ENCODE results near the gene OXCT2. TPM values are rescaled to one million over a fixed set of nuclear protein-coding genes. Genes with fewer than 3 reads are reported as not detected.
"Not testable (repeated sequence)": the region's sequence is repeated elsewhere in the genome, so short reads cannot be mapped to it uniquely, and the experiment has no call there.

OXCT2 gene
- 0.29 to 0.72 TPM in 2 of 3 replicates, not detected in the other for total RNA-seq
- long read RNA-seq, result 0 reads

DNA sequence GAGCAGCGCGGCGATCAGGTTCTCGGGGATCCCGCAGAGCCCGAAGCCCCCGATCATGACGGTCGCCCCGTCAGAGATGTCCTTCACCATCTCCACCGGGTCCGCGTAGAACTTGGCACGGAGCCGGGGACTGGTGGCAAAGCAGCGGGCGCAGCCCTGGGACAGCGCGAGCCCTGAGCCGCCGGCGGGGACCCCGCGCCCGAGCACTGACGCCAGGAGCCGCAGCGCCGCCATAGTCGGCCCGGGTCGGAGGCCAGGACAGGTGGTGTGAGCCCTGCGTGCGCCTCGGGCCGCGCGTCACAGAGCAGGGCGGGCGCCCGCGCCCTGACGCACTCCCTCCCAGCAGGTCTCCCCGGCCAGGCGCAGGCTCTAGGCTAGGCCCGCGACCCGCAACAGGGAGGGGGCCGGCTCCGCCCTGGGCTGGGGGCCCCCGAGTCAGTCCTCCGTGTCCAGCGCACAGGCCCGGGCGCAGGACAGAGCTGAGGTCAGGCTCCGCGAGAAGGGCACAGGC, at the start of gene OXCT2:
Gene OXCT2, minus strand, starts transcription at position 327 of the 511 bp plus-strand sequence. Its CDS starts 93 bp downstream, at position 234.
- not testable (repeated sequence) for H3K27me3 Mint-ChIP-seq (ENCODE audit: low read depth); H3K36me3 Mint-ChIP-seq (ENCODE audit: low read depth); DNase-seq (ENCODE audit: low spot score); H3K9me3 Mint-ChIP-seq (ENCODE audit: low read depth); H3K4me1 Mint-ChIP-seq (ENCODE audit: low read depth)
- Mint-ChIP-seq H3K4me3 (ENCODE audit: unreplicated experiment) (peak within 1 kb of the TSS; percentile 81), H3K27ac (ENCODE audit: unreplicated experiment) (peak within 1 kb of the TSS; percentile 27)

GRCh38 chr1:39819091-39819812, 48.1 kb upstream of the OXCT2 start:
- H3K4me3 Mint-ChIP-seq (ENCODE audit: unreplicated experiment), result no peak overlapping the region
- no peak overlapping the region for H3K27ac Mint-ChIP-seq (ENCODE audit: unreplicated experiment)
- H3K4me1 Mint-ChIP-seq (ENCODE audit: low read depth), result peaks cover 12% of the 10 kb centered on the region
- DNase-seq (ENCODE audit: low spot score), result no peak
- peaks cover 2% of the 10 kb centered on the region for H3K36me3 Mint-ChIP-seq (ENCODE audit: low read depth)
- H3K27me3 Mint-ChIP-seq (ENCODE audit: low read depth), result peaks cover 11% of the 10 kb centered on the region
- TF ChIP-seq, protein P1, sequence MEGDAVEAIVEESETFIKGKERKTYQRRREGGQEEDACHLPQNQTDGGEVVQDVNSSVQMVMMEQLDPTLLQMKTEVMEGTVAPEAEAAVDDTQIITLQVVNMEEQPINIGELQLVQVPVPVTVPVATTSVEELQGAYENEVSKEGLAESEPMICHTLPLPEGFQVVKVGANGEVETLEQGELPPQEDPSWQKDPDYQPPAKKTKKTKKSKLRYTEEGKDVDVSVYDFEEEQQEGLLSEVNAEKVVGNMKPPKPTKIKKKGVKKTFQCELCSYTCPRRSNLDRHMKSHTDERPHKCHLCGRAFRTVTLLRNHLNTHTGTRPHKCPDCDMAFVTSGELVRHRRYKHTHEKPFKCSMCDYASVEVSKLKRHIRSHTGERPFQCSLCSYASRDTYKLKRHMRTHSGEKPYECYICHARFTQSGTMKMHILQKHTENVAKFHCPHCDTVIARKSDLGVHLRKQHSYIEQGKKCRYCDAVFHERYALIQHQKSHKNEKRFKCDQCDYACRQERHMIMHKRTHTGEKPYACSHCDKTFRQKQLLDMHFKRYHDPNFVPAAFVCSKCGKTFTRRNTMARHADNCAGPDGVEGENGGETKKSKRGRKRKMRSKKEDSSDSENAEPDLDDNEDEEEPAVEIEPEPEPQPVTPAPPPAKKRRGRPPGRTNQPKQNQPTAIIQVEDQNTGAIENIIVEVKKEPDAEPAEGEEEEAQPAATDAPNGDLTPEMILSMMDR (IDR thresholded peaks at IDR 0.05), result no peak
- H3K9me3 Mint-ChIP-seq (ENCODE audit: low read depth), result peaks cover 3% of the 10 kb centered on the region

DNA sequence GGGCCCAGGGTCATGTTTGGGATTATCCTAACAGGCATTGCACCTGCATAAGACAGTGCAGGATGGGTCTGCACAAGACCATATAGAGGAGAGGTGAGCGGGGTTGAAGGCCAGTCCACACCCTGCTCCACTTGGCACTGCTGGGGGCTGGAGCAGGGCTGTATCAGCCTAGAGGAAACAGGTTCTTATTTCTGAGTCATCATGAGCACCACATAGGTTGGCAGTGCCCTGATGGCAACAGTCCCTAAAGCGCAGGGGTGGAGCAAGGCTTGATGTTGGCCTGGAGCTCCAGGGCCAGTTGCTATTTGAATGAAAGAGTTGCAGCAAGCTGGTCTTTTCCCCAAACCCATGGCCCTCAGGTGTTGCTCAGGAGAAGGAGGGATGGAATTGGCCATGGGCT, 47.3 kb upstream of the OXCT2 start:
- peaks cover 11% of the 10 kb centered on the region for H3K27me3 Mint-ChIP-seq (ENCODE audit: low read depth)
- H3K36me3 Mint-ChIP-seq (ENCODE audit: low read depth), result peaks cover 2% of the 10 kb centered on the region
- no peak for DNase-seq (ENCODE audit: low spot score)
- H3K27ac Mint-ChIP-seq (ENCODE audit: unreplicated experiment), result no peak overlapping the region
- H3K4me3 Mint-ChIP-seq (ENCODE audit: unreplicated experiment), result no peak overlapping the region
- peaks cover 12% of the 10 kb centered on the region for H3K4me1 Mint-ChIP-seq (ENCODE audit: low read depth)
- TF ChIP-seq, protein P1 (IDR thresholded peaks at IDR 0.05), result no peak
- no peaks in the 10 kb centered on the region for H3K9me3 Mint-ChIP-seq (ENCODE audit: low read depth)

DNA sequence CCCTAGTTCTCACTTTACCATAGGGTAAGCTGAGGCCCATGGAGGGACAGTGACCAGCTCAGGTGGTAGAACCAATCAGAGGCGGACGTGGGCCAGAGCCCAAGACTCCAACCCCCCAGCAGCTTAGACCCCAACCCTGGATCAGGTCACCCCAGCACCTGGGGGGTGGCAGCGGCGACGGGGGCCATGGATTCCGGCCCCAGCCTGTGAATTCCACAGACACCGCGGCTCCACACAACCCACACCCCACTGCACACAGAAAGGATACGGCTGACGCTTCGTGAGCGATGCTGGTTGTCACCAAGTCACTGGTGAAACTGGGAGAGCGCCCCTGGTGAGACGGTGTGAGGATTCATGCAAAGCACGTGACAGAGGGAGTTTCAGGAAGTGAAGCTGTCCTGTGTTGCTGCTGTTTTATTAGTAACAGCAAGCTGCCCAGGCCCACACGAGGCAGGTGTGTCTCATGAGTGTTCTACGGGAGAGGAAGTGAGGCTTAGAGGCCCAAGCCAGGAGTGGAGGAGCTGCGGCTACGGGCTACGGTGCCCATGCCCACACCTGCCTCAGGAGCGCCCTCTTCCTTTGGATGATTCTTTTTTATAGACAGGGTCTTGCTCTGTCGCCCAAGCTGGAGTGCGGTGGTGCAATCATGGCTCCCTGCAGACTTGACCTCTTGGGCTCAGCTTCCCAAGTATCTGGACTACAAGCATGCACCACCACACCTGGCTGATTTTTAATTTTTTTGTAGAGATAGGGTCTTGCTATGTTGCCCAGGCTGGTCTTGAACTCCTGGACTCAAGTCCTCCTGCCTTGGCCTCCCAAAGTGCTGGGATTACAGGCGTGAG, 46.2 kb upstream of the OXCT2 start:
- not testable (repeated sequence) for H3K9me3 Mint-ChIP-seq (ENCODE audit: low read depth); H3K4me3 Mint-ChIP-seq (ENCODE audit: unreplicated experiment); H3K36me3 Mint-ChIP-seq (ENCODE audit: low read depth); H3K4me1 Mint-ChIP-seq (ENCODE audit: low read depth); H3K27ac Mint-ChIP-seq (ENCODE audit: unreplicated experiment); DNase-seq (ENCODE audit: low spot score)
- peaks cover 11% of the 10 kb centered on the region for H3K27me3 Mint-ChIP-seq (ENCODE audit: low read depth)
- TF ChIP-seq, protein P1 (IDR thresholded peaks at IDR 0.05), result peak; percentile 11

- H3K9me3 Mint-ChIP-seq (ENCODE audit: low read depth), result no peaks in the 10 kb centered on the region
- H3K27me3 Mint-ChIP-seq (ENCODE audit: low read depth), result peaks cover 11% of the 10 kb centered on the region
- H3K4me3 Mint-ChIP-seq (ENCODE audit: unreplicated experiment), result no peak overlapping the region
- H3K36me3 Mint-ChIP-seq (ENCODE audit: low read depth), result no peaks in the 10 kb centered on the region
- peaks cover 4% of the 10 kb centered on the region for H3K4me1 Mint-ChIP-seq (ENCODE audit: low read depth)
- TF ChIP-seq, protein P1 (IDR thresholded peaks at IDR 0.05), result peak; percentile 84
- H3K27ac Mint-ChIP-seq (ENCODE audit: unreplicated experiment), result no peak overlapping the region
- DNase-seq (ENCODE audit: low spot score), result no peak
These were observed 45.4 kb upstream of the OXCT2 start for GRCh38 chr1:39816415-39817090.

All from chondrocyte (in vitro differentiated cells).